PFSK-1 (cell line): ENCODE measurements around the gene PIK3R5.

ENCODE experiments used
- FOXP2 ChIP-seq: optimal IDR thresholded peaks from 2 replicates; pipeline ENCODE3; 2011; ENCODE audit warnings: borderline replicate concordance, control low read depth, inconsistent platforms; ENCODE audit not compliant: insufficient read depth; ENCODE audit errors: extremely low read length, extremely low read depth
- POLR2AphosphoS5 ChIP-seq: IDR thresholded peaks from 2 replicates; pipeline ENCODE4 v1.6.1; 2012; ENCODE audit warnings: low read depth, mild to moderate bottlenecking, control low read depth, low read length, moderate library complexity
- REST ChIP-seq, 2 experiments: IDR thresholded peaks; 2 replicates each; pipeline versions ENCODE4 v1.6.1 to v1.8.0; 2011 to 2012; ENCODE audit warnings: low read depth in 2 of 2, low read length in 2 of 2, control low read depth in 1 of 2, inconsistent platforms in 1 of 2, mild to moderate bottlenecking in 1 of 2, moderate library complexity in 1 of 2; ENCODE audit not compliant: insufficient read depth in 1 of 2
- SIN3A ChIP-seq: IDR thresholded peaks from 2 replicates; pipeline ENCODE4 v1.6.1; 2012; ENCODE audit warnings: mild to moderate bottlenecking, low read length, moderate library complexity, borderline replicate concordance; ENCODE audit not compliant: insufficient read depth
- TAF1 ChIP-seq: IDR thresholded peaks from 2 replicates; pipeline ENCODE4 v1.6.1; 2012; ENCODE audit warnings: low read length, control low read depth, borderline replicate concordance; ENCODE audit not compliant: insufficient read depth

Gene PIK3R5

DNA sequence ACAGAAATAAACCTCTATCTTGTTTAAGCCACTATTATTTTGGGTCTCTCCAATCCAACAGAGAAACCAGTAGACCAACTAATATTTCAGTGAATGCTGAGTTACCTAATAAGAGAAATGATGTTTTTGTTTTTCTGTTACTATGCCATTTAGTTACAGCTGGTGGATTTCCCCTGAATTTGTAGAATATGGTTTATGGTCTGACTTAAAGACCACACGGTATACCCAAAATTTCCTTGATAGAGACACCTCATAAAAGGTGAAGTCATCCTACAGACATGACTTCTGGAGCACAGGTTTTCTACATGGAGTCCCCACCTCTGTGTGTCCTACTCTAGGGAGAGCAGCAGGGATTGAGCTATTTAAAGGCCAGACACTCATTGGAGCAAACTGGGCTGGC is 13.3 kb downstream of the PIK3R5 start:
- no peak for TF ChIP-seq REST (IDR thresholded peaks at IDR 0.05; ENCODE audit: insufficient read depth in 1 of 2, low read depth in 2 of 2, low read length in 2 of 2)
- TF ChIP-seq FOXP2 = no peak
- TF ChIP-seq SIN3A = no peak
- TF ChIP-seq TAF1 = no peak

DNA sequence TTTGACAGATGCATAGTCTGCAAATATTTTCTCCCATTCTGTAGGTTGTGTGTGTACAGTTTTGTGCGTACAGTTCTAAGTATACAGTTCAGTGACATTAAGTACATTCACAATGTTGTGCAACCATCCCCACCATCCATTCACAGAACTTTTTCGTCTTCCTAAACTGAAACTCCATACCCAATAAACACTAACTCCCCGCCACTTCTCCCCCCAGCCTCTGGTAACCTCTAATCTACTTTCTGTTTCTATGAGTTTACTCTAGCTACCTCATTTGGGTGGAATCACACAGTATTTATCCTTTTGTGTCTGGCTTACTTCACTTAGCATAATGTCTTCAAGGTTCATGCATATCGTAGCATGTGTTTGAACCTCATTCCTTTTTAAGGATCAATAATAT is 14.3 kb downstream of the PIK3R5 start:
- TF ChIP-seq FOXP2 = no peak
- no peak for TF ChIP-seq TAF1
- TF ChIP-seq POLR2AphosphoS5 = no peak

DNA sequence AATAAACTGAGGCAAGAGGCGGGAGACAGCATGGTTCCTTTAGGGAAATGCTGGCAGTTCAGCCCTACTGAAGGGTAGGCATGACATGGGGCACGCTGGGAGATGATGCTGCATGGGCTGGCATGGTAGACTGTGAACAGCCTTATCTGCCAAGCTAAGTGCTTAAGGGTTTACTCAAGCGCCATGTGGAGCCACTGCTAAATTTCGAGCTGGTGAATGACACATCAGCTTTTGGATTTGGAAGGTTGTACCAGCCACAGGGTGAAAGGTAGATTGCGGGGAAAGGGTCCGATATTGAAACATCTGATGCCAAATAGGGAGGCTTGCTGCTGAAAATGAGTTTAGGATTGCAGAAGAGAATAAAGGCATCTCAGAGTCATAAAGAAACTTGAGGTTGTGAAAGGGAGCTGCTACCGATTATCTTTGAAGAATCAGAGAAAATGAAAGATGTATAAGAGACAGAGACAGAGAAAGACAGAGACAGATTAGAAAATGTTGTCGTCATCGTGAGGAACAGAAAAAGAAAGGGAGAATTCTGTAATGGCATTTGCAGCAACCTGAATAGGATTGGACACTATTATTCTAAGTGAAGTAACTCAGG is 16.3 kb downstream of the PIK3R5 start:
- TF ChIP-seq TAF1 = no peak
- TF ChIP-seq POLR2AphosphoS5 = no peak
- TF ChIP-seq SIN3A = no peak
- TF ChIP-seq REST (IDR thresholded peaks at IDR 0.05; ENCODE audit: insufficient read depth in 1 of 2, low read depth in 2 of 2, low read length in 2 of 2) = no peak
- TF ChIP-seq FOXP2 = no peak

GRCh38 chr17:8948462-8948861 is 17.0 kb downstream of the PIK3R5 start:
- TF ChIP-seq SIN3A (no peak), REST (IDR thresholded peaks at IDR 0.05; ENCODE audit: insufficient read depth in 1 of 2, low read depth in 2 of 2, low read length in 2 of 2) (no peak)

- no peak for TF ChIP-seq SIN3A
- no peak for TF ChIP-seq TAF1
- TF ChIP-seq POLR2AphosphoS5 = no peak
- no peak for TF ChIP-seq REST (IDR thresholded peaks at IDR 0.05; ENCODE audit: insufficient read depth in 1 of 2, low read depth in 2 of 2, low read length in 2 of 2)
- no peak for TF ChIP-seq FOXP2
Measured at GRCh38 chr17:8947201-8947600, 18.3 kb downstream of the PIK3R5 start.
